Spleen (tissue), 11 donors: ENCODE results near the gene CIRBP. TPM values are rescaled to one million over a fixed set of nuclear protein-coding genes. Genes with fewer than 3 reads are reported as not detected.

Experiments used
- DNase-seq: peaks from one replicate; pipeline ENCODE4 v3.0.0-alpha.2; 2020
- H3K27ac ChIP-seq, 8 donors: fragments of 200-600 bp; sonication (generic) in 7 of 8; 1 replicate in 4 of 8; 2 replicates in 4 of 8; pipeline versions ENCODE4 v1.5.0 to v1.8.0; 2016 to 2021; ENCODE audit warnings: inconsistent platforms in 4 of 8, mild to moderate bottlenecking in 4 of 8, moderate library complexity in 1 of 8
- H3K27me3 ChIP-seq, 7 donors: fragments of 200-600 bp; sonication (generic) in 6 of 7; replicated peaks in 1 of 7; 1 replicate in 4 of 7; 2 replicates in 3 of 7; pipeline versions ENCODE4 v1.5.0 to v1.8.0; 2016 to 2021; ENCODE audit warnings: inconsistent platforms in 3 of 7, mild to moderate bottlenecking in 1 of 7
- H3K36me3 ChIP-seq, 6 donors: fragments of 200-600 bp; sonication (generic) in 5 of 6; 1 replicate in 4 of 6; 2 replicates in 2 of 6; pipeline versions ENCODE4 v1.5.0 to v1.8.0; 2016 to 2021; ENCODE audit warnings: inconsistent platforms in 2 of 6
- H3K4me1 ChIP-seq, 6 donors: fragments of 200-600 bp; sonication (generic) in 5 of 6; 1 replicate in 3 of 6; 2 replicates in 3 of 6; pipeline versions ENCODE4 v1.5.0 to v1.8.0; 2016 to 2021; ENCODE audit warnings: inconsistent platforms in 3 of 6
- H3K4me3 ChIP-seq, 8 donors: fragments of 200-600 bp; sonication (generic) in 7 of 8; 1 replicate in 4 of 8; 2 replicates in 4 of 8; pipeline versions ENCODE4 v1.5.0 to v1.8.0; 2016 to 2021; ENCODE audit warnings: inconsistent platforms in 4 of 8, mild to moderate bottlenecking in 4 of 8, moderate library complexity in 2 of 8
- H3K9me3 ChIP-seq, 8 donors: fragments of 200-600 bp; sonication (generic) in 7 of 8; 1 replicate in 4 of 8; 2 replicates in 4 of 8; pipeline versions ENCODE4 v1.5.0 to v1.8.0; 2016 to 2021; ENCODE audit warnings: inconsistent platforms in 4 of 8
- CTCF ChIP-seq, 11 experiments: fragments of 200-600 bp in 7 of 11; fragments of 450-650 bp in 4 of 11; sonication (generic) in 4 of 11; IDR thresholded peaks in 8 of 11; conservative IDR thresholded peaks in 3 of 11; 1 replicate in 7 of 11; 2 replicates in 4 of 11; pipeline versions ENCODE4 v1.4.0 to v1.8.0; 2016 to 2021; ENCODE audit warnings: antibody characterized with exemption in 11 of 11, inconsistent platforms in 4 of 11, mild to moderate bottlenecking in 1 of 11
- POLR2A ChIP-seq, 3 donors: fragments of 450-650 bp; IDR thresholded peaks; one replicate each; pipeline ENCODE4 v1.5.1; 2017; ENCODE audit warnings: antibody characterized with exemption in 3 of 3, mild to moderate bottlenecking in 1 of 3
- POLR2AphosphoS5 ChIP-seq, 3 donors: sonication (generic); formaldehyde crosslinking; IDR thresholded peaks; one replicate each; pipeline ENCODE4 v1.5.1; 2017; ENCODE audit warnings: antibody characterized with exemption in 3 of 3
- WGBS, 5 donors: extraction: QIAGEN DNeasy Blood & Tissue Kit in 3 of 5; methylation state at CpG; one replicate each; pipeline versions ENCODE4 v1.1.5 to v1.1.7; 2013 to 2018; 5-methylcytosine and 5-hydroxymethylcytosine counted together
- intact Hi-C: fragments of 100-400 bp; cut with DNase I; formaldehyde crosslinking; loops from one replicate; pipeline ENCODE4 v1.15.0; 2023; ENCODE audit warnings: low total_unique reads
- polyA plus RNA-seq, 3 donors: library from polyadenylated mRNA; stranded (reverse); fragments of 200-250 nt; gene quantifications; one replicate each; pipeline ENCODE4 v1.2.1, GENCODE V29; 2013
- total RNA-seq, 7 donors: library from RNA; depleted of rRNA in 3 of 7; stranded (reverse); fragments of >200 nt in 3 of 7; fragmentation: NEBNext Ultra II Directional in 4 of 7; extraction: Animal tissue kit (Norgen Biotek cat#: 25700) in 4 of 7; gene quantifications; one replicate each; pipeline versions ENCODE4 v1.1.0 to v1.2.1, GENCODE V29; 2016 to 2021
- donor health status: healthy with polysubstance abuse.
- donor health status: DM: no; HTN: no; CAD: no; lungs with moderate emphysema.
- donor health status: DM: no; HTN: no; CAD: no.
- donor health status: Bipolar disorder and iron deficiency.
- donor health status: healthy.
- donor health status: DM: no; HTN: no; CAD: no.
- donor health status: DM: yes; HTN: yes; CAD: no.

CIRBP gene
- total and polyA plus RNA-seq, 10 donors = 333 to 894 (median 516) TPM

- no peak for TF ChIP-seq POLR2A (IDR thresholded peaks at IDR 0.05)
- peak in 10 of 11 experiments; percentile 19 to 75 (median 57) for TF ChIP-seq CTCF (IDR thresholded peaks at IDR 0.05 in 8 of 11, conservative IDR thresholded peaks at IDR 0.05 in 3 of 11)
- peak in 2 of 3 donors; percentile 37 to 50 for TF ChIP-seq POLR2AphosphoS5 (IDR thresholded peaks at IDR 0.05)
- Histone ChIP-seq H3K36me3 (no peaks in the 10 kb centered on the region), H3K27me3 (peaks cover 0 to 98% (median 52%) of the 10 kb centered on the region in 7 donors), H3K4me3 (peak overlapping the region in 6 of 8 donors; percentile 5 to 58 (median 24)), H3K27ac (no peak overlapping the region), H3K4me1 (peaks cover 0 to 27% (median 9%) of the 10 kb centered on the region in 6 donors), H3K9me3 (no peaks in the 10 kb centered on the region)
- intact Hi-C loops = no loop called here
- WGBS, 5 donors = 6 to 34% (median 9%) methylated on average over 12 to 58 of the region's 58 CpGs
- DNase-seq = peak; percentile 81
Observed at GRCh38 chr19:1315470-1316166, 46.5 kb downstream of the CIRBP start.

- TF ChIP-seq CTCF (IDR thresholded peaks at IDR 0.05 in 8 of 11, conservative IDR thresholded peaks at IDR 0.05 in 3 of 11) (no peak), POLR2AphosphoS5 (IDR thresholded peaks at IDR 0.05) (no peak), POLR2A (IDR thresholded peaks at IDR 0.05) (no peak)
- 68 to 82% (median 74%) methylated on average over 8 to 13 of the region's 13 CpGs for WGBS, 5 donors
- Histone ChIP-seq H3K4me3 (peak overlapping the region in 1 of 8 donors; percentile 58), H3K27me3 (peaks cover 0 to 98% (median 52%) of the 10 kb centered on the region in 7 donors), H3K27ac (no peak overlapping the region), H3K4me1 (peaks cover 0 to 27% (median 9%) of the 10 kb centered on the region in 6 donors), H3K9me3 (no peaks in the 10 kb centered on the region), H3K36me3 (no peaks in the 10 kb centered on the region)
- intact Hi-C loops = no loop called here
- DNase-seq = no peak
Observed at GRCh38 chr19:1316466-1316865, 47.3 kb downstream of the CIRBP start.

- no peaks in the 10 kb centered on the region for H3K36me3 ChIP-seq
- H3K27me3 ChIP-seq = peaks cover 0 to 98% (median 55%) of the 10 kb centered on the region in 7 donors
- no peak for DNase-seq
- H3K4me1 ChIP-seq = peaks cover 0 to 27% (median 9%) of the 10 kb centered on the region in 6 donors
- TF ChIP-seq POLR2A (IDR thresholded peaks at IDR 0.05) (no peak), CTCF (IDR thresholded peaks at IDR 0.05 in 8 of 11, conservative IDR thresholded peaks at IDR 0.05 in 3 of 11) (no peak), POLR2AphosphoS5 (IDR thresholded peaks at IDR 0.05) (no peak)
- no peak overlapping the region for H3K4me3 ChIP-seq
- H3K9me3 ChIP-seq = no peaks in the 10 kb centered on the region
- intact Hi-C loops = no loop called here
- WGBS, 5 donors = 67 to 77% (median 69%) methylated on average over 16 to 17 of the region's 17 CpGs
- H3K27ac ChIP-seq = no peak overlapping the region
Observed at GRCh38 chr19:1317274-1318003, 48.3 kb downstream of the CIRBP start.
